T-cell (primary cell): Measurements from ENCODE around the gene EFHD2. TPM values are rescaled to one million over a fixed set of nuclear protein-coding genes. Genes with fewer than 3 reads are reported as not detected.
"Not testable (repeated sequence)": the region's sequence is repeated elsewhere in the genome, so short reads cannot be mapped to it uniquely, and the experiment has no call there.

Experiments used
- ATAC-seq, 4 experiments: fragments of 200-7000 bp in 3 of 4; fragments of 150-1000 bp in 1 of 4; cut with Tn5 transposase; replicated peaks in 1 of 4; 1 replicate in 3 of 4; 2 replicates in 1 of 4; pipeline ENCODE4 v1.10.0; 2021; ENCODE audit warnings: moderate library complexity in 3 of 4, mild to moderate bottlenecking in 2 of 4, moderate number of reproducible peaks in 1 of 4
- CTCF ChIA-PET, 2 donors: fragments of 300-600 bp; sonication (Branson Sonifier 250); formaldehyde crosslinking; loops; one replicate each; lab custom pipeline; 2022; ENCODE audit warnings: antibody characterized with exemption in 2 of 2; lab: Charles Lee
- POLR2A ChIA-PET, 2 donors: fragments of 300-600 bp; sonication (Branson Sonifier 250); formaldehyde crosslinking; loops; one replicate each; lab custom pipeline; 2022; ENCODE audit warnings: antibody characterized with exemption in 2 of 2; lab: Charles Lee
- DNase-seq, 35 experiments: peaks; one replicate each; pipeline versions ENCODE4 v3.0.0 to v3.0.0-alpha.2; 2013 to 2023
- H3K27ac ChIP-seq: one replicate; pipeline ENCODE4 v1.5.1; 2013; ENCODE audit warnings: low read length
- H3K27me3 ChIP-seq, 2 experiments: replicated peaks in 1 of 2; 1 replicate in 1 of 2; 2 replicates in 1 of 2; pipeline versions ENCODE4 v1.6.1 to v1.7.0; 2013; ENCODE audit warnings: low read length in 1 of 2, mixed read lengths in 1 of 2; ENCODE audit not compliant: control insufficient read depth in 2 of 2, insufficient read depth in 2 of 2; ENCODE audit errors: extremely low read depth in 1 of 2
- H3K36me3 ChIP-seq, 2 donors: 1 replicate in 1 of 2; 2 replicates in 1 of 2; pipeline versions ENCODE4 v1.6.1 to v1.7.0; 2013; ENCODE audit warnings: low read length in 1 of 2; ENCODE audit not compliant: control insufficient read depth in 2 of 2, insufficient read depth in 1 of 2; ENCODE audit errors: extremely low read depth in 1 of 2
- H3K4me1 ChIP-seq, 2 experiments: 1 replicate in 1 of 2; 2 replicates in 1 of 2; pipeline versions ENCODE4 v1.6.1 to v1.7.0; 2013; ENCODE audit warnings: low read length in 2 of 2, mixed read lengths in 1 of 2; ENCODE audit not compliant: insufficient read depth in 2 of 2, control insufficient read depth in 1 of 2; ENCODE audit errors: extremely low read depth in 1 of 2
- H3K4me3 ChIP-seq, 2 donors: 1 replicate in 1 of 2; 2 replicates in 1 of 2; pipeline versions ENCODE4 v1.5.1 to v1.7.0; 2013; ENCODE audit warnings: mild to moderate bottlenecking in 2 of 2, low read length in 1 of 2, moderate library complexity in 1 of 2; ENCODE audit not compliant: control insufficient read depth in 1 of 2; ENCODE audit errors: extremely low read depth in 1 of 2
- H3K9me3 ChIP-seq: 2 replicates; pipeline ENCODE4 v1.7.0; 2013
- H3K27ac Mint-ChIP-seq, 2 donors: one replicate each; pipeline ENCODE4 v1.8.0; 2020 to 2021; ENCODE audit warnings: mild to moderate bottlenecking in 2 of 2, mixed read lengths in 2 of 2
- H3K27me3 Mint-ChIP-seq, 2 donors: one replicate each; pipeline ENCODE4 v1.8.0; 2021 to 2022; ENCODE audit warnings: mixed read lengths in 2 of 2
- H3K36me3 Mint-ChIP-seq: one replicate; pipeline ENCODE4 v1.8.0; 2021; ENCODE audit warnings: mixed read lengths
- H3K4me1 Mint-ChIP-seq, 3 donors: one replicate each; pipeline ENCODE4 v1.8.0; 2020 to 2022; ENCODE audit warnings: mixed read lengths in 3 of 3, mild to moderate bottlenecking in 1 of 3
- H3K4me3 Mint-ChIP-seq, 3 donors: one replicate each; pipeline ENCODE4 v1.8.0; 2020 to 2022; ENCODE audit warnings: mild to moderate bottlenecking in 3 of 3, mixed read lengths in 3 of 3, moderate library complexity in 3 of 3
- H3K9me3 Mint-ChIP-seq, 3 donors: one replicate each; pipeline ENCODE4 v1.8.0; 2020 to 2022; ENCODE audit warnings: mixed read lengths in 3 of 3
- WGBS: methylation state at CpG from one replicate; pipeline ENCODE4 v1.1.5; 2013; ENCODE audit warnings: missing lambda C conversion rate; ENCODE audit not compliant: insufficient coverage; 5-methylcytosine and 5-hydroxymethylcytosine counted together
- total RNA-seq, 35 experiments: library from RNA in 6 of 35; stranded (reverse) in 6 of 35; fragments of 120-200 nt in 1 of 35; gene quantifications; one replicate each; pipeline versions ENCODE4 v1.2.1 to v1.2.4 and lab custom pipeline; 2013 to 2026

The EFHD2 gene
- total RNA-seq, 5 donors from 2014 or later (not counting 1 experiment from before 2014, with no cell fraction given), result 49.1 to 125 (median 63.6) TPM

- Mint-ChIP-seq H3K4me1 (no peaks in the 10 kb centered on the region), H3K27ac (no peak overlapping the region), H3K9me3 (no peaks in the 10 kb centered on the region), H3K4me3 (no peak overlapping the region), H3K27me3 (no peaks in the 10 kb centered on the region), H3K36me3 (no peaks in the 10 kb centered on the region)
- Histone ChIP-seq H3K27ac (no peak overlapping the region), H3K4me3 (no peak overlapping the region), H3K4me1 (no peaks in the 10 kb centered on the region), H3K36me3 (no peaks in the 10 kb centered on the region), H3K9me3 (no peaks in the 10 kb centered on the region), H3K27me3 (peaks cover 0 to 9% of the 10 kb centered on the region in 2 experiments)
- DNase-seq (no peak), ATAC-seq (no peak)
- POLR2A ChIA-PET, result no interaction called here
- 92% methylated on average over 3 of the region's 4 CpGs for WGBS
- CTCF ChIA-PET, result no interaction called here
Observed at GRCh38 chr1:15370268-15370667, 39.4 kb upstream of the EFHD2 start.

GRCh38 chr1:15370781-15371520 lies 38.7 kb upstream of the EFHD2 start:
- H3K36me3 Mint-ChIP-seq, result no peaks in the 10 kb centered on the region
- H3K9me3 ChIP-seq, result no peaks in the 10 kb centered on the region
- H3K4me3 ChIP-seq, result no peak overlapping the region
- POLR2A ChIA-PET, result no interaction called here
- H3K27ac ChIP-seq, result no peak overlapping the region
- no peak overlapping the region for H3K4me3 Mint-ChIP-seq
- no peak for DNase-seq
- no peak overlapping the region for H3K27ac Mint-ChIP-seq
- H3K36me3 ChIP-seq, result no peaks in the 10 kb centered on the region
- CTCF ChIA-PET, result no interaction called here
- H3K4me1 Mint-ChIP-seq, result no peaks in the 10 kb centered on the region
- no peaks in the 10 kb centered on the region for H3K4me1 ChIP-seq
- ATAC-seq, result no peak
- H3K9me3 Mint-ChIP-seq, result no peaks in the 10 kb centered on the region
- peaks cover 0 to 11% of the 10 kb centered on the region in 2 experiments for H3K27me3 ChIP-seq
- H3K27me3 Mint-ChIP-seq, result no peaks in the 10 kb centered on the region
- WGBS, result 87% methylated on average over 13 of the region's 16 CpGs

- Mint-ChIP-seq H3K4me3 (no peak overlapping the region), H3K27ac (no peak overlapping the region), H3K4me1 (no peaks in the 10 kb centered on the region), H3K27me3 (no peaks in the 10 kb centered on the region), H3K36me3 (no peaks in the 10 kb centered on the region), H3K9me3 (no peaks in the 10 kb centered on the region)
- Histone ChIP-seq H3K9me3 (no peaks in the 10 kb centered on the region), H3K27ac (no peak overlapping the region), H3K27me3 (peaks cover 0 to 13% of the 10 kb centered on the region in 2 experiments), H3K4me1 (no peaks in the 10 kb centered on the region), H3K36me3 (no peaks in the 10 kb centered on the region), H3K4me3 (no peak overlapping the region)
- ChIA-PET CTCF (no interaction called here), POLR2A (no interaction called here)
- DNase-seq (no peak), ATAC-seq (no peak)
- WGBS, result 76% methylated on average over 20 of the region's 21 CpGs
Observed at GRCh38 chr1:15371610-15372545, 37.8 kb upstream of the EFHD2 start.

GRCh38 chr1:15378729-15379128 lies 31.0 kb upstream of the EFHD2 start:
- CTCF ChIA-PET, result no interaction called here
- Mint-ChIP-seq H3K27ac (no peak overlapping the region), H3K9me3 (no peaks in the 10 kb centered on the region), H3K4me1 (no peaks in the 10 kb centered on the region), H3K27me3 (peaks cover 11 to 13% of the 10 kb centered on the region in 2 donors), H3K36me3 (no peaks in the 10 kb centered on the region), H3K4me3 (no peak overlapping the region)
- DNase-seq, result no peak
- Histone ChIP-seq H3K36me3 (no peaks in the 10 kb centered on the region), H3K9me3 (no peaks in the 10 kb centered on the region), H3K4me1 (no peaks in the 10 kb centered on the region), H3K4me3 (no peak overlapping the region), H3K27me3 (peaks cover 0 to 10% of the 10 kb centered on the region in 2 experiments), H3K27ac (no peak overlapping the region)
- ATAC-seq, result no peak
- POLR2A ChIA-PET, result no interaction called here
- 29% methylated on average over 3 of the region's 8 CpGs for WGBS

GRCh38 chr1:15379151-15379550 lies 30.5 kb upstream of the EFHD2 start:
- H3K9me3 Mint-ChIP-seq, DNase-seq, H3K4me3 ChIP-seq, ATAC-seq, POLR2A ChIA-PET, H3K36me3 Mint-ChIP-seq, H3K27ac Mint-ChIP-seq, H3K27ac ChIP-seq, CTCF ChIA-PET, H3K4me1 ChIP-seq, H3K36me3 ChIP-seq, H3K4me3 Mint-ChIP-seq, H3K9me3 ChIP-seq, H3K4me1 Mint-ChIP-seq: not testable (repeated sequence)
- peaks cover 0 to 13% of the 10 kb centered on the region in 2 experiments for H3K27me3 ChIP-seq
- H3K27me3 Mint-ChIP-seq, result peaks cover 12 to 13% of the 10 kb centered on the region in 2 donors
- 70% methylated on average over 5 of the region's 9 CpGs for WGBS

GRCh38 chr1:15380601-15381508 lies 28.8 kb upstream of the EFHD2 start:
- no peak overlapping the region for H3K27ac Mint-ChIP-seq
- POLR2A ChIA-PET, result no interaction called here
- WGBS, result 91% methylated on average over 15 of the region's 22 CpGs
- CTCF ChIA-PET, result no interaction called here
- DNase-seq (no peak), ATAC-seq (no peak)
- no peaks in the 10 kb centered on the region for H3K36me3 Mint-ChIP-seq
- H3K27me3 Mint-ChIP-seq, result peaks cover 17 to 20% of the 10 kb centered on the region in 2 donors
- H3K4me1 Mint-ChIP-seq, result peaks cover 2 to 7% (median 7%) of the 10 kb centered on the region in 3 donors
- H3K9me3 Mint-ChIP-seq, result no peaks in the 10 kb centered on the region
- H3K27me3 ChIP-seq, result peaks cover 0 to 23% of the 10 kb centered on the region in 2 experiments
- no peaks in the 10 kb centered on the region for H3K36me3 ChIP-seq
- peaks cover 0 to 13% of the 10 kb centered on the region in 2 experiments for H3K4me1 ChIP-seq
- H3K4me3 Mint-ChIP-seq, result no peak overlapping the region
- H3K27ac ChIP-seq, result no peak overlapping the region
- H3K9me3 ChIP-seq, result no peaks in the 10 kb centered on the region
- no peak overlapping the region for H3K4me3 ChIP-seq
